PFSK-1 (cell line): ENCODE measurements around the gene C9orf50.

Experiments
- POLR2AphosphoS5 ChIP-seq: IDR thresholded peaks from 2 replicates; pipeline ENCODE4 v1.6.1; 2012; ENCODE audit warnings: low read depth, mild to moderate bottlenecking, control low read depth, low read length, moderate library complexity
- REST ChIP-seq, 2 experiments: IDR thresholded peaks; 2 replicates each; pipeline versions ENCODE4 v1.6.1 to v1.8.0; 2011 to 2012; ENCODE audit warnings: low read depth in 2 of 2, low read length in 2 of 2, control low read depth in 1 of 2, inconsistent platforms in 1 of 2, mild to moderate bottlenecking in 1 of 2, moderate library complexity in 1 of 2; ENCODE audit not compliant: insufficient read depth in 1 of 2
- TAF1 ChIP-seq: IDR thresholded peaks from 2 replicates; pipeline ENCODE4 v1.6.1; 2012; ENCODE audit warnings: low read length, control low read depth, borderline replicate concordance; ENCODE audit not compliant: insufficient read depth

GRCh38 chr9:129572052-129572425 lies 48.9 kb downstream of the C9orf50 start:
- TF ChIP-seq REST (IDR thresholded peaks at IDR 0.05; ENCODE audit: insufficient read depth in 1 of 2, low read depth in 2 of 2, low read length in 2 of 2) = no peak
- no peak for TF ChIP-seq POLR2AphosphoS5
- no peak for TF ChIP-seq TAF1
